ENCODE data around the gene HES1. TPM values are rescaled to one million over a fixed set of nuclear protein-coding genes. Genes with fewer than 3 reads are reported as not detected.

HES1 gene
- polyA plus RNA-seq, 1 donor (not counting 4 experiments of a cell fraction or from before 2014, with no cell fraction given): 138 TPM

GRCh38 chr3:194112120-194113106 lies 23.5 kb upstream of the HES1 start:
- DNase-seq (ENCODE audit: low read depth, low spot score): no peak
- TF ChIP-seq CTCF (optimal IDR thresholded peaks at IDR 0.05 in 1 of 3, IDR thresholded peaks at IDR 0.05 in 1 of 3, conservative IDR thresholded peaks at IDR 0.05 in 1 of 3; ENCODE audit: extremely low read depth in 1 of 3, insufficient read depth in 2 of 3, low read length in 3 of 3): no peak
- TF ChIP-seq EZH2 (IDR thresholded peaks at IDR 0.05; ENCODE audit: low read length): no peak
- Histone ChIP-seq H3K9ac (ENCODE audit: control insufficient read depth, extremely low read depth, insufficient read depth, low read length) (no peak overlapping the region), H3K4me2 (ENCODE audit: control insufficient read depth, extremely low read depth, insufficient read depth, low read depth, low read length) (no peak overlapping the region), H4K20me1 (ENCODE audit: control insufficient read depth, extremely low read depth, insufficient read depth, low read length) (peaks cover under 1% of the 10 kb centered on the region), H3K27ac (ENCODE audit: control insufficient read depth, insufficient read depth, low read length) (no peak overlapping the region), H2AFZ (ENCODE audit: control insufficient read depth, low read length) (no peak overlapping the region), H3K4me3 (ENCODE audit: control insufficient read depth in 2 of 3, extremely low read depth in 1 of 3, insufficient read depth in 2 of 3, low read depth in 1 of 3, low read length in 3 of 3) (no peak overlapping the region), H3K36me3 (ENCODE audit: control insufficient read depth in 2 of 2, extremely low read depth in 1 of 2, insufficient read depth in 2 of 2, low read length in 2 of 2) (no peaks in the 10 kb centered on the region), H3K9me1 (ENCODE audit: control insufficient read depth, extremely low read depth, insufficient read depth, low read length) (no peaks in the 10 kb centered on the region), H3K79me2 (ENCODE audit: control insufficient read depth, insufficient read depth, low read length) (no peaks in the 10 kb centered on the region), H3K9me3 (ENCODE audit: control insufficient read depth, low read depth, low read length) (no peaks in the 10 kb centered on the region), H3K27me3 (ENCODE audit: control insufficient read depth, extremely low read depth, insufficient read depth, low read length) (peaks cover 13% of the 10 kb centered on the region), H3K4me1 (ENCODE audit: control insufficient read depth, extremely low read depth, insufficient read depth, low read length) (peaks cover 3% of the 10 kb centered on the region)
- dilution Hi-C loops (cut with MboI; ENCODE audit: extremely low pct_ligation_motif_present, low sequenced_read_pairs): no loop called here
- FAIRE-seq: no peak

DNA sequence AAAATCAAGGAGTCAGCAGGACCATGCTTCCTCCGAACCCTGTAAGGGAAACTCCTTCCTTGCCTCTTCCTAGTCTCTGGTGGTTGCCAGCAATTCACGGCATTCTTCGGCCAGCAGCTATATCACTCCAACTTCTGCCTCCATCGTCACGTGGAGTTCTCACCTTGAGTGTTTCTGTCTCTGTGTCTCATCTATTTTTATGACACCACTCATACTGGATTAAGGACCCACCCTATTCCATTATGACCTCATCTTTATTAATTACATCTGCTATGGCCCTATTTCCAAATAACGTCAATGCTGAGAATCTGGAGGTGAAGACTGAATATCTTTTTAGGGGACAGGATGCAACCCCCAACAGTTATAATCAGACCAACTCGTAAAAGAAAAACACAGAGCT lies 21.8 kb upstream of the HES1 start:
- Histone ChIP-seq H3K9me3 (ENCODE audit: control insufficient read depth, low read depth, low read length) (no peaks in the 10 kb centered on the region), H3K4me1 (ENCODE audit: control insufficient read depth, extremely low read depth, insufficient read depth, low read length) (peaks cover 3% of the 10 kb centered on the region), H3K27ac (ENCODE audit: control insufficient read depth, insufficient read depth, low read length) (no peak overlapping the region)

More for the DNA sequence above, 21.8 kb upstream of the HES1 start:
- dilution Hi-C loops (cut with MboI; ENCODE audit: extremely low pct_ligation_motif_present, low sequenced_read_pairs): no loop called here
- peaks cover 3% of the 10 kb centered on the region for H4K20me1 ChIP-seq (ENCODE audit: control insufficient read depth, extremely low read depth, insufficient read depth, low read length)
- no peak overlapping the region for H3K4me2 ChIP-seq (ENCODE audit: control insufficient read depth, extremely low read depth, insufficient read depth, low read depth, low read length)
- H3K36me3 ChIP-seq (ENCODE audit: control insufficient read depth in 2 of 2, extremely low read depth in 1 of 2, insufficient read depth in 2 of 2, low read length in 2 of 2): no peaks in the 10 kb centered on the region
- no peaks in the 10 kb centered on the region for H3K9me1 ChIP-seq (ENCODE audit: control insufficient read depth, extremely low read depth, insufficient read depth, low read length)
- H2AFZ ChIP-seq (ENCODE audit: control insufficient read depth, low read length): no peak overlapping the region
- no peak overlapping the region for H3K9ac ChIP-seq (ENCODE audit: control insufficient read depth, extremely low read depth, insufficient read depth, low read length)
- H3K4me3 ChIP-seq (ENCODE audit: control insufficient read depth in 2 of 3, extremely low read depth in 1 of 3, insufficient read depth in 2 of 3, low read depth in 1 of 3, low read length in 3 of 3): no peak overlapping the region
- TF ChIP-seq CTCF (optimal IDR thresholded peaks at IDR 0.05 in 1 of 3, IDR thresholded peaks at IDR 0.05 in 1 of 3, conservative IDR thresholded peaks at IDR 0.05 in 1 of 3; ENCODE audit: extremely low read depth in 1 of 3, insufficient read depth in 2 of 3, low read length in 3 of 3): no peak
- no peak for TF ChIP-seq EZH2 (IDR thresholded peaks at IDR 0.05; ENCODE audit: low read length)
- no peak for FAIRE-seq
- H3K79me2 ChIP-seq (ENCODE audit: control insufficient read depth, insufficient read depth, low read length): no peaks in the 10 kb centered on the region
- no peak for DNase-seq (ENCODE audit: low read depth, low spot score)
- peaks cover 22% of the 10 kb centered on the region for H3K27me3 ChIP-seq (ENCODE audit: control insufficient read depth, extremely low read depth, insufficient read depth, low read length)

Data from keratinocyte (primary cell).